Middle frontal gyrus (tissue), 1 donor: ENCODE data around the gene GM2A.

Experiments used
- DNase-seq: peaks from one replicate; pipeline ENCODE4 v3.0.0-alpha.2; 2015; ENCODE audit warnings: low spot score; ENCODE audit errors: extremely low spot score

GM2A gene

DNA sequence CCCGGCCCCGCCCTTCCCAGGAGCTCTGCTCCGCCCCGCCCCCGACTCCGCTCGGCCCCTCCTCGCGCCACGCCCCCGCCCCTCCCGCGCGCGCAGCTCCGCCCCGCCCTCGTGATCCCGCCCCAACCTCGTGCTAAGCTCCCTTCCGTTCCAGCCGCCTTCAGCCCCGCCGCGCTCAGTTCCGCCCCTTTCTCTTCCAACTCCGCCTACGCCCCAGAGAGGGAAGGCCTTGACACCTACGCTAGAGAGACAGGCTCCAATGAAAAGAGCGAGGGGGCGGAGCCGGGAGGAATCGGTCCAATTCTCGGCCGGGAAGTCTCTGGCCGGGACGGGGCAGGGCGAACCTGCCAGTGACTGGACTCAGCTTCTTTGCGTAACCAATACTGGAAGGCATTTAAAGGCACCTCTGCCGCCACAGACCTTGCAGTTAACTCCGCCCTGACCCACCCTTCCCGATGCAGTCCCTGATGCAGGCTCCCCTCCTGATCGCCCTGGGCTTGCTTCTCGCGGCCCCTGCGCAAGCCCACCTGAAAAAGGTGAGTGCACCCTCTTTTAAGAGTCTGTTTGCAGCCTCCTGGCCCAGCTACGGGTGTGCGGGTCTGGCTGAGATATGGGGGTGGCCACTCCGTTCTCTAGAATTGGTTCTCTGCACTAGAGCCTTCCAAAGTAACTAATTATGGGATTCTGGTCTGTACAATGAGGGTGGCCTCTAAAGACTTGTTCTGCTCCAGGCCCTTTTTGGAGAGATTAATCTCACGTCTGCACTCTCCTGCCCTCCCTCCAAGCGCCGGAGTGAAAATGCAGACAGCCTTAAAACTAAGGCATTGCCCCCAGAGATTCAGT is at the start of gene GM2A:
GM2A (plus strand) TSS at position 424 of the 843 bp plus-strand sequence; CDS start at position 456, 32 bp downstream.
- peak; percentile 98 for DNase-seq

DNA sequence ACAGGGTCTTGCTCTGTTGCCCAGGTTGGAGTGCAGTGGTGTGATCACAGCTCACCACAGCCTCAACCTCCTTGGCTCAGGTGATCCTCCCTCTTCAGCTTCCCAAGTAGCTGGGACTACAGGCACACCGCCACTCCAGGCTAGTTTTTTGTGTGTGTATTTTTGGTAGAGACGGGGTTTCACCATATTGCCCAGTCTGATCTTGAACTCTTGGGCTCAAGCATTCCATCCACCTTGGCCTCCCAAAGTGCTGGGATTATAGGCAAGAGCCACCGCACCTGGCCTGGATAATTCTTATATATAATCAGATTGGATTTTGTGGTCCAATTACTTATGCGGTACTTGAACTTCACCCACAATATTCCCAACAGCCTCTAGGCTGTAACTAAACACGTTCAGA is 48.9 kb upstream of the GM2A start:
- DNase-seq = no peak

DNA sequence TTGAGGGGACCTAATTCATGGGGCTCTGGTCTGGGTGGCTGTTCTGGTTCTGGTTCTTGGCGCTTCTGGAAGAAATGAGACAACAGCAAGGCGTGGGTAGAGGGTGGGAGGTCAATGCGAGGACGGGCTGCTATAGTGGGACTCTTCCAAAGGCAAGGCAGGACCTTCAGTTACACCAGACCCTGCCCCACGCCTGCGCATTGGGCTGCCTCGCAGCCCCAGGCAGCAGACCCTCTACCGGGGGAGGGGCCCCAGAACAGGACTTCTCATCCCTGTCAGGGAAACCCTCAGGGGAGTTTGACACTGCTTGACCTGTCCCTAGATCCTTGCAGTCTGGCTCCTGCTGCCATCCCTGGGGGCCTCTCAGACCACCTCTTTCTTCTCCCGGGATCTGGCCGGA is 47.6 kb upstream of the GM2A start:
- DNase-seq = no peak

DNA sequence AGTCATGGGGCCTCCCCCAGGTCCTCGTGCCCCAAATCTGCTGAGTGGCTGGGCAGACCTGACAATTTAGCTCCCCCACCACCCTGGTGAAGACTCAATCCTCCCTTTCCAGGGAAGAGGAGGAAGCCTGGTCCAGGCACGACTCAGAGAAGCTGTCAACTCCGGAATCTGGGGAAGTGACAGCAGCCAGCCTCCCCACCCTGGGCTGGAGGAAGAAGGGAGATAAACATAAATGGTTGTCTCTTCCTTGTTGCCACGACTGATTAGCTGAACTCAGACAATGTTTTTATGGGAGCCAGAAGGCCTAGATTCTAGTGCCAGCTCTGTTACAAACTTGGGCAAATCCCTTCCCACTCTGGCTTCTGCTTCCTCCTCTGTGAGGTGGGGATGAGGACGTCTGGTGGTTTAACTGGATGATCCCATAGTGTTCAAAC is 44.5 kb upstream of the GM2A start:
- DNase-seq = no peak

DNA sequence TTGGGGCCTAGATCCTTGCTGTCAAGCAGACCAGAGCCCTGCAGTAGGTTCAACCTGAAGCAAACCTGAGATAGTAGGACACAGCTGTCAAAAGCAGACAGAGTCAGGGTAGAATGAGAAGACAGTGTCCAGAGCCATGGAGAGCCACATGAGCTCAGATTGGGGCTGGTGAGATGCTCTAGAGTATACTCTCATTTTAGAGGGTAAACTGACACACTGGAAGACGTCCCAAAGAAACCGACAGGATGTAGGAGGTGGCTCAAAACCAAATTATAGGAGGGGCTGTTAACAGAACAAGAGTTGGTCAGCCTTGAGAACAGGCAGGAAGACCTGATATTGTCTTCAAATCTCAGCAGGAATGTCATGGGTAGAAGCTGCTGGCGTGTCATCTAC is 40.6 kb upstream of the GM2A start:
- no peak for DNase-seq

DNA sequence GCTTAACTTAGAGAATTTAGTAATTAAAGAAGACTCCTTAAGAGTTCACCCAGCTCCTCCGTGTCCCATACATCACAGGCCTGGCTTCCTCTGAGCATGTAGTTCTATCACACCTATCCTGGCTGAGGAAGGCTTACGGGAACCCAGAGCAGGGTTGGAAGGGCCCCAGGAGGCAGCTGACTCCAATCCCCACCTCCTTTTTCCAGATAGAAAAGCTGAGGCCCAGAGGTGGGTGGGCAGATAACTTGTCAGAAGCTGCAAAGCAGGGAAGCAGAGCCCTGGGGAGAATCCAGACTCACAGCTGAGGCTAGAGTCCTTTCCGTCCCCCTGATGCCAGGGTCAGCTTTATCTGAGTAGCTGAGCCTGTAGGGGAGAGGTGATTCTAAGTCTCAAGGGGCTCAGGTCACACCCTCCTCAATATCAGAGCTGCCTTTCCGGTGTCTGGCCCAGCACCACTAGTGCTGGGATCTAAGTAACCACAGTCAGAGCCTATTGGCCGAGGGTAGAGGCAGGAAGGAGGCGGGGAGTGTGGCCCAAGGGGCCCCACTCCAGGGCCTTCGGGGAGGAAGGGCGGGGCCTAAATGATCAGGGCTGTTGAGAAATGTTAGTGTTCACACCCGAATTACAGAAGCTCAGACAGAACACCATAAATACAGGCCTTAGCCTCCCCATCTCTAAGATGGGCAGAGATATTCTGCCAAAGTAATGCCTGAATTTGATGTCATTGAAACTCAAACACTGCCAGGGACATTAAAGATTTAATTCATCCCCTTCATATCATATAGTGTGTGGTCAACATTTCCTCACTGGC is 39.0 kb upstream of the GM2A start:
- DNase-seq = no peak

- DNase-seq = no peak
Measured at GRCh38 chr5:151214614-151215545, 38.1 kb upstream of the GM2A start.

- DNase-seq = no peak
Measured at GRCh38 chr5:151215546-151215880, 37.5 kb upstream of the GM2A start.

- DNase-seq = no peak
Measured at GRCh38 chr5:151216781-151217180, 36.2 kb upstream of the GM2A start.

DNA sequence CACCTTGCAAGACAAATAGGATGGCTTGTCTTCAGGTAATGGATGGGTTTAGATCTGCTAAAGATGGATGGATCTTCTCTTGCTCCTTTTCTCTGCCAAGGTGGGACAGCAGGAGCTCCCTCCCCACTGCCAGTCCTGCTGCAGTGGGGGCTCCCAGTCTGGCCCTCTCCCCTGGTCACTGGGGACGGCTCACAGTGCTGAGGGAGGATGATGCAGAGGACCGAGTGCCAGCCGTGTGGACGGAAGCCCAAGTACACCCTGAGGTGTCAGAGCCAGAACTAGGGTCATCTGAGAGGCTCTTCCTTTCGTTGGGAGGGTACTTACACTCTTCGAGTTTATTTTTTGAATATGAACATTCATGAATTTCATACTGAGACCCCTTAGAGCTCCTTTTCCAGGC is 34.8 kb upstream of the GM2A start:
- no peak for DNase-seq

GRCh38 chr5:151219138-151219537 is 33.8 kb upstream of the GM2A start:
- DNase-seq = no peak

GRCh38 chr5:151219789-151220188 is 33.2 kb upstream of the GM2A start:
- no peak for DNase-seq

DNA sequence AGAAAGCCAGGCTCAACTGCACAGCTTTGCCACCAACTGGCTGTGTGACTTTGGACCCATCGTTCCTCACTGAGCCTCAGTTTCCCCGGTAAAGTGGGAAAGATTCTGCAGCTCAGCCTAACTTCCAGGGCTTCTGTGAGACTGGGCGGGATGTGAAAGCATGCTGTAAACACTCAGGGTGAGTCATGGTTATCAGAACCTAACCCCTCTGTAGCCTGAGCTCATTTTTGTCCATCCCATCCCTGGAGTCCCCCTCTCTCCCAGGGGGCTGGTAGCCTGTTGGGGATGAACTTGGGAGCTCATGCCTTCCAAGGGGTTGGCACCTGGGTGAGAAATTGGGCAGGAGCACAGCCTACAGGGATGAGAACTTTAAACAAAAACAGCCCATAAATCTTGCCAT is 31.4 kb upstream of the GM2A start:
- no peak for DNase-seq

DNA sequence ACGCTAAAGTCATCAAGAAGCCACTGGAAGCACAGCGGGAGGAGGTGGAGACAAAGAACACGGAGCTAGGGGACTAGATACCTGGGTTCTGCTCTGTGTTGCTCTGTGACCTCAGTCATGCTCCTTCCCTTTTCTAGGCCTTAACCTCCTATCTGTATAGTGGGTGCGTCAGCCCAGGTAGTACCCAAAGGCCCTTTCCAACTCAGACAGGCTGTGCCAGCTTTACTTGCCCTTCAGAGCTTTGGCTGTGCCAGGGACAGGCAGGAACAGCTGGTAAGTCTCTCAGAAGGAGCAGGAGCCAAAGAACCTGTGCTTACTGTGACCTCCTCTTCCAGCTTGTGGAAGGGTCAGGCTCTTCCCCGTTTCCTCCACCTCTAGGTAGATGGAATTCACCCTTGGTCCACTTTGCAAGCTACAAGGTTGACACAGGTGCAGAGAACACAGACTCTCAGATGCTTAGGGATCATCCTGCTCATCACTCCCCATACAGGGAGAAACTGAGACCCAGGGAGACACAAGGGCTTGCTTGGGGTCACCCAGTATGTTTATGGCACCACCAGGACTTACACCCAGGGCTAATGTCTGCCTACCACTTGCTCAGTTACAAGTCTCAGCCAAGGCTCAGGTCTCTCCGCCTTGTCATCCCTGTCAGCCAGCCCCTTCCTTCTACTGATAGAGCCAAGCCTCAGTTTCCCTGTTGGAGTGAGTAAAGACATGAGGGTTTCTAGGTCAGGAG is 30.8 kb upstream of the GM2A start:
- no peak for DNase-seq

DNA sequence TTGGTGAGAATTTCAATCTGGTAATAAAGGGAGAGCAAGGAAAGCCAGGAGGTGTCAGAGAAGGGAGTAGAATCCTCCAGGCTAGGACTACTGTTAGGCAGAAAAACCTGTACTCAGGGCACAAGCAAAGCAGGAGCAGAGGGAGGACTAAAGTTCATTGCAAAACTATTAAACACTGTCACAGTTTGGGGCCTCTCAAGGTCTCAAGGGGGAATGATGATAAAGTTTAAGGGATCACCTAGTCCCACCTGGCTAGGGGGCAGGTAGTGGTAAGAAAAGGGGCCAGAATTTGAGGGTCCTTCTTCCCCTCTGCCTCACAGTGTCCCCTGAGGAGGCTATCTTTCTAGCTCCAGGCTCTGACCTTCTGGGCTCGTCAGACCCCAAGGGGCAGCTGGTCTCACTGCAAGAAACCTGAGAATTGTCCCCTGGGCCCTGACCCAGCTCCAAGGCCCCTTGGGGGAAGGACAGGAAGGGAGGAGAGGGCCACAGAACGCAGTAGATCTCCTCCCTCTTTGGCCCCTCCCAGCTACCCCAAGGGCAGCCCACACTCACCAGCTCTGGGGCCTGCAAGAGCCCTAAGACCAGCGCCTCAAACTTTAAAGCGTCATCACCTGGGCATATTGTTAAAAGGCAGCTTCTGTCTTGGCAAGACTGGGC is 30.1 kb upstream of the GM2A start:
- DNase-seq = no peak

DNA sequence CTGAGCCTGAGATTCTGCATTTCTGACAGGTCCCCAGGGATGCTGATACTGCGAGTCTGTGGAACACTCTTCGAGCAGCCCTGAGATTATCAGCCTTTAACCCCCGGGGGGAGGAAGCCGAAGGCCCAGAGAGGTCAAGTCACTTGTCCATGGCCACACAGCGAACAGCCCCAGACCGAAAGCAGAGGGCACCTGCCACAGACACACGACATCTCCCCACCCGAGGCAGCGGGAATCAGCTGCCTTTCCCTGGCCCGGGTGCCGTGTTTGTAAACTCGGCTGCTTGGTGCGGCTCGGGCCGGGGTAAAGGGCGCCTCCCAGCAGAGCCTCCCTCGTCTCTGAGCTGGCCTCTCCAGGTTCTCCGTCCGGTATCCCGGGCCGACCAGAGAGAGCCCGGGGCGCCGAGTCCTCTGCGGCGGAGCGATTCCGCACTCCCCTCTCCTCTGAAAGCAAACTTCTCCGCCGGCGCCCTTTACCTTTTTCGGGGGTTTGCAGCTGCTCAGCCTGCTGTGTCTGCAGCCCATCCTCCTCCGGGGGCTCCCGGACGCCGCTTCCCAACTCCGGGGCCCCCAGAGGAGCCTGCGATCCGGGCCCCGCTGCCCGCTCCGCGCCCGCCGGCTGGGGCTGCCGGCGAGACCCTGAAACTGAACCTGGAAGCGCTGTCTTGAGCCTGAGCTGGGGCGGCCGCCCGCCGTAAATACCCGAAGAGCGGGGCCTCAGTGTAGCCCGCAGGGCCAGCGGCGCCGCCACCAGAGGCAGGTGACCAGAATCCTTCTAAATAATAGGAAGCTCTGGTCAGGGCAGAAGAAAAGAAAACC is 29.3 kb upstream of the GM2A start, which contains the start of gene CCDC69:
CCDC69 (minus strand) TSS at position 646 of the 818 bp plus-strand sequence; CDS start at position 524, 122 bp downstream.
- DNase-seq = no peak

DNA sequence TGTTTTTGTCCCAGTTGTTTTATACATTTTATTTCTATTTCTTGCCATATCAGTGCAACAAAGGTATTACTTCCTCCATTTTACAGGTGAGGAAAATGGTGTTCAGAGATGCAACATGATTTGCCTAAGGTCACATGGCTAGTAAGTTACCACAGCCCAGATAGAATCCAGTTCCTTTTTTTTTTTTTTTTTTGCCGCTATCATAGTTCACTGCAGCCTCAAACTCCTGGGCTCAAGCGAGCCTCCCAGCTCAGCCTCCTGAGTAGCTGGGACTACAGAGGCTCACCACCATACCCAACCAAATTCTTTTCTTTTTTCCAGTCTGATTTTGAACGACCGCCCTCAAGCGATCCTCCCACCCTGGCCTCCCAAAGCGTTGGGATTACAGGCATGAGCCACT is 28.6 kb upstream of the GM2A start:
- DNase-seq = no peak

GRCh38 chr5:151225071-151225470 is 27.9 kb upstream of the GM2A start:
- no peak for DNase-seq

DNA sequence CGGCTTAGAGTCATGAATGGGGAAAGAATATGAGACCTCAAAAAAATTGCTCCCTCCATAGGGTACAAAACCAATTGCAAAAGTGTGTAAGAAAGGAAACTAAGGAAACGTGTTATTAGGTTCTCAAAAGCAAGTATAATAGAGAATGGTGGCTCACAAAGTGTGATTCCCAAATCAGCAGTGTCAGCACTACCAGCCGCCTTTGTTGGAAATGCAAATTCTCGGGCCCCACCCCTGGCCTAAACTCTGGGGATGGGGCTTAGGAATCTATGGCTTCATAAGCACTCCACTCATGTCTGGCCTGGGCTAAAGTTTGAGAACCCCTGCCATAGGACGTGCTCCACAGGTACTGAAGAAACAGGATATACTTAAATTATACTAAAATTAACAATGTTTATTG is 27.5 kb upstream of the GM2A start:
- no peak for DNase-seq
